Measurements from ENCODE around the gene ADCY5.

The ADCY5 gene

DNA sequence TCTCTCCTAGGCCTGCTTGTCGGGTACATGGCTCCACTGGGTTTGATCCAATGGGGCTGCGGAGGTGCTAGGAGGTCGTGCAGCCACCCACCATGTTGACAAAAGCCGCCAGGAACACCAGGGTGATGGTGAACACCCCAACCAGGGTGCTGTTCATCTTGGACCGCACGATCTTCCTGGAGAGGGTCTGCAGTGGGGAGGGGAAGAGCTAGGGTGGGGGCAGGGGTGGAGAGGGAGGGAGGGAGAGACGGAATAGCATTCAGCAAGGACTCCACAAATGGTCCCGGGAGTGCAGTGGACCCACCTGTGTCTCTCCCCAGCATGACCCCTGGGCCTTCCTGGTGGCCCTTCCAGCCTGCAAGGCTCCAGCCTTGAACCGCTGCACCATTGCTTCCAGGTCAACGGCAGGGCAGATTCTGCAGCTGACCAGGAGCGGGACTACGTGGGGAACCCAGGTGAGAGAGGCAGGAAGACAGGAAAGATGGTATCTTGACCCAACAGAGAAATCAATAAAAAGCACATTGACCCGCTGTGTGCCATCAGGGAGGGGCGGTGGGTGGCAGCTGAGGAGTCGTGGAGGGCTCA, 144.8 kb downstream of the ADCY5 start:
- TF ChIP-seq, protein P1, sequence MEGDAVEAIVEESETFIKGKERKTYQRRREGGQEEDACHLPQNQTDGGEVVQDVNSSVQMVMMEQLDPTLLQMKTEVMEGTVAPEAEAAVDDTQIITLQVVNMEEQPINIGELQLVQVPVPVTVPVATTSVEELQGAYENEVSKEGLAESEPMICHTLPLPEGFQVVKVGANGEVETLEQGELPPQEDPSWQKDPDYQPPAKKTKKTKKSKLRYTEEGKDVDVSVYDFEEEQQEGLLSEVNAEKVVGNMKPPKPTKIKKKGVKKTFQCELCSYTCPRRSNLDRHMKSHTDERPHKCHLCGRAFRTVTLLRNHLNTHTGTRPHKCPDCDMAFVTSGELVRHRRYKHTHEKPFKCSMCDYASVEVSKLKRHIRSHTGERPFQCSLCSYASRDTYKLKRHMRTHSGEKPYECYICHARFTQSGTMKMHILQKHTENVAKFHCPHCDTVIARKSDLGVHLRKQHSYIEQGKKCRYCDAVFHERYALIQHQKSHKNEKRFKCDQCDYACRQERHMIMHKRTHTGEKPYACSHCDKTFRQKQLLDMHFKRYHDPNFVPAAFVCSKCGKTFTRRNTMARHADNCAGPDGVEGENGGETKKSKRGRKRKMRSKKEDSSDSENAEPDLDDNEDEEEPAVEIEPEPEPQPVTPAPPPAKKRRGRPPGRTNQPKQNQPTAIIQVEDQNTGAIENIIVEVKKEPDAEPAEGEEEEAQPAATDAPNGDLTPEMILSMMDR (IDR thresholded peaks at IDR 0.05; ENCODE audit: borderline replicate concordance, extremely low read depth, low read length, poor library complexity, severe bottlenecking) = no peak
- no peak for TF ChIP-seq EZH2 (IDR thresholded peaks at IDR 0.05; ENCODE audit: borderline replicate concordance, low read depth, low read length, severe bottlenecking)
- Histone ChIP-seq H3K27ac (ENCODE audit: low read length) (no peak overlapping the region), H3K9me3 (ENCODE audit: insufficient read depth, low read length, severe bottlenecking) (no peaks in the 10 kb centered on the region), H3K4me2 (ENCODE audit: insufficient read depth, low read length) (no peak overlapping the region), H3K4me1 (ENCODE audit: insufficient read depth, low read length) (no peaks in the 10 kb centered on the region), H3K36me3 (ENCODE audit: insufficient read depth, low read length) (no peaks in the 10 kb centered on the region), H3K79me2 (ENCODE audit: insufficient read depth, low read length) (no peaks in the 10 kb centered on the region), H3K4me3 (ENCODE audit: low read depth in 1 of 2, low read length in 2 of 2) (no peak overlapping the region), H3K27me3 (ENCODE audit: insufficient read depth, low read length, poor library complexity) (peaks cover 4% of the 10 kb centered on the region), H4K20me1 (ENCODE audit: insufficient read depth, low read length) (peaks cover 3% of the 10 kb centered on the region), H2AFZ (ENCODE audit: low read depth, low read length) (no peak overlapping the region), H3K9ac (ENCODE audit: low read depth, low read length) (no peak overlapping the region)
- ATAC-seq (ENCODE audit: insufficient read depth, low read depth) = no peak
- DNase-seq = no peak

DNA sequence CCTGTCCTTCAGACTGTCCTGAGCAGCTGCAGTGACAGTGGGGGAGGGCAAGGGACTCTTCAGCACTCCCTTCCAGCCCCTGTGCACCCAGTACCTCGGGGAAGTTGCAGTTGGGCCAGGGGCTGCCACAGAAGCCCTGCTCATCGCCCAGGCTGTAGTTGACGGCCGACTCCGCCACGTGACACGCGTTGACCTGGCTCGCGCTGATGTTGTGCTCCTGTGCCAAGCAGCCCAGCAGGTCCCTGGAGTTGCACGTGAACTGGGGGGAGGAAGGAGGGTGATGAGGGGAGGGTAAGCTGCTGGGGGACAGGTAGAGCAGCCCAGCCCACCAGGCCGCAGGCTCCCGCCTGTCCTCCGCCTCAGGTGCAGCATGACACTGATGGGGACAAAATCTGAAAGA, 145.9 kb downstream of the ADCY5 start:
- DNase-seq (no peak), ATAC-seq (ENCODE audit: insufficient read depth, low read depth) (no peak)
- no peaks in the 10 kb centered on the region for H3K9me3 ChIP-seq (ENCODE audit: insufficient read depth, low read length, severe bottlenecking)
- H3K36me3 ChIP-seq (ENCODE audit: insufficient read depth, low read length) = no peaks in the 10 kb centered on the region
- H3K27me3 ChIP-seq (ENCODE audit: insufficient read depth, low read length, poor library complexity) = peaks cover 4% of the 10 kb centered on the region
- H4K20me1 ChIP-seq (ENCODE audit: insufficient read depth, low read length) = peaks cover 3% of the 10 kb centered on the region
- H3K4me3 ChIP-seq (ENCODE audit: low read depth in 1 of 2, low read length in 2 of 2) = no peak overlapping the region
- TF ChIP-seq EZH2 (IDR thresholded peaks at IDR 0.05; ENCODE audit: borderline replicate concordance, low read depth, low read length, severe bottlenecking) = no peak
- TF ChIP-seq, protein P1 (IDR thresholded peaks at IDR 0.05; ENCODE audit: borderline replicate concordance, extremely low read depth, low read length, poor library complexity, severe bottlenecking) = no peak
- no peak overlapping the region for H3K9ac ChIP-seq (ENCODE audit: low read depth, low read length)
- H3K79me2 ChIP-seq (ENCODE audit: insufficient read depth, low read length) = no peaks in the 10 kb centered on the region
- H2AFZ ChIP-seq (ENCODE audit: low read depth, low read length) = no peak overlapping the region
- H3K4me1 ChIP-seq (ENCODE audit: insufficient read depth, low read length) = no peaks in the 10 kb centered on the region
- no peak overlapping the region for H3K4me2 ChIP-seq (ENCODE audit: insufficient read depth, low read length)
- no peak overlapping the region for H3K27ac ChIP-seq (ENCODE audit: low read length)

- no peaks in the 10 kb centered on the region for H3K4me1 ChIP-seq (ENCODE audit: insufficient read depth, low read length)
- H2AFZ ChIP-seq (ENCODE audit: low read depth, low read length) = no peak overlapping the region
- H3K4me2 ChIP-seq (ENCODE audit: insufficient read depth, low read length) = no peak overlapping the region
- H3K27me3 ChIP-seq (ENCODE audit: insufficient read depth, low read length, poor library complexity) = peaks cover 7% of the 10 kb centered on the region
- no peaks in the 10 kb centered on the region for H3K9me3 ChIP-seq (ENCODE audit: insufficient read depth, low read length, severe bottlenecking)
- ATAC-seq (ENCODE audit: insufficient read depth, low read depth) (no peak), DNase-seq (no peak)
- no peaks in the 10 kb centered on the region for H3K36me3 ChIP-seq (ENCODE audit: insufficient read depth, low read length)
- peaks cover 3% of the 10 kb centered on the region for H4K20me1 ChIP-seq (ENCODE audit: insufficient read depth, low read length)
- H3K27ac ChIP-seq (ENCODE audit: low read length) = no peak overlapping the region
- no peak overlapping the region for H3K9ac ChIP-seq (ENCODE audit: low read depth, low read length)
- no peak overlapping the region for H3K4me3 ChIP-seq (ENCODE audit: low read depth in 1 of 2, low read length in 2 of 2)
- TF ChIP-seq, protein P1 (IDR thresholded peaks at IDR 0.05; ENCODE audit: borderline replicate concordance, extremely low read depth, low read length, poor library complexity, severe bottlenecking) = no peak
- TF ChIP-seq EZH2 (IDR thresholded peaks at IDR 0.05; ENCODE audit: borderline replicate concordance, low read depth, low read length, severe bottlenecking) = no peak
- no peaks in the 10 kb centered on the region for H3K79me2 ChIP-seq (ENCODE audit: insufficient read depth, low read length)
Measured at GRCh38 chr3:123301331-123302184, 147.3 kb downstream of the ADCY5 start.
